OCI-LY7 (cell line): ENCODE data around the gene SEPHS2. TPM values are rescaled to one million over a fixed set of nuclear protein-coding genes. Genes with fewer than 3 reads are reported as not detected.

Source experiments
- BruUV-seq: library from RNA; stranded (reverse); fragments of 400-500 nt; replicated peaks from 2 replicates; lab custom pipeline; 2021; lab: Mats Ljungman, UMichigan
- CTCF ChIA-PET: fragments of 300-600 bp; sonication (Branson Sonifier 250); formaldehyde crosslinking; loops from one replicate; lab custom pipeline; 2022; ENCODE audit warnings: antibody characterized with exemption; ENCODE audit not compliant: unreplicated experiment; lab: Charles Lee
- POLR2A ChIA-PET: fragments of 300-600 bp; sonication (Branson Sonifier 250); formaldehyde crosslinking; loops from one replicate; lab custom pipeline; 2022; ENCODE audit warnings: antibody characterized with exemption; lab: Charles Lee
- DNase-seq: peaks from one replicate; pipeline ENCODE4 v3.0.0-alpha.2; 2015; ENCODE audit warnings: low spot score
- H2AFZ ChIP-seq: fragments of 200-600 bp; sonication (generic), shearing (Covaris generic); 2 replicates; pipeline ENCODE4 v1.6.1; 2014; ENCODE audit warnings: mild to moderate bottlenecking, antibody characterized with exemption, low read length, moderate library complexity
- H3K27ac ChIP-seq: fragments of 200-600 bp; sonication (generic); 2 replicates; pipeline ENCODE4 v1.5.1; 2014; ENCODE audit warnings: mixed run types, low read depth, mild to moderate bottlenecking, moderate library complexity, low read length, inconsistent platforms; ENCODE audit not compliant: poor library complexity, severe bottlenecking
- H3K36me3 ChIP-seq: fragments of 200-600 bp; sonication (generic); 2 replicates; pipeline ENCODE4 v1.6.1; 2014; ENCODE audit warnings: mild to moderate bottlenecking, antibody characterized with exemption, low read length, moderate library complexity, mixed read lengths; ENCODE audit not compliant: insufficient read depth
- H3K4me1 ChIP-seq: fragments of 200-600 bp; sonication (generic); 2 replicates; pipeline ENCODE4 v1.5.1; 2014; ENCODE audit warnings: mild to moderate bottlenecking, low read length; ENCODE audit not compliant: insufficient read depth, poor library complexity, severe bottlenecking
- H3K4me2 ChIP-seq: fragments of 200-600 bp; sonication (generic); 2 replicates; pipeline ENCODE4 v1.6.1; 2014; ENCODE audit warnings: mild to moderate bottlenecking, low read length
- H3K4me3 ChIP-seq: fragments of 200-600 bp; sonication (generic); 2 replicates; pipeline ENCODE4 v1.5.1; 2014; ENCODE audit warnings: mild to moderate bottlenecking, low read depth, low read length; ENCODE audit not compliant: poor library complexity, severe bottlenecking
- H3K79me2 ChIP-seq: fragments of 200-600 bp; sonication (generic); 2 replicates; pipeline ENCODE4 v1.6.1; 2016; ENCODE audit warnings: low read depth, mild to moderate bottlenecking, low read length, moderate library complexity, mixed read lengths; ENCODE audit not compliant: insufficient read depth
- H3K9me2 ChIP-seq: fragments of 200-600 bp; sonication (generic); 2 replicates; pipeline ENCODE4 v1.6.1; 2016; ENCODE audit warnings: mild to moderate bottlenecking, low read length, mixed read lengths; ENCODE audit not compliant: insufficient read depth
- H3K9me3 ChIP-seq: fragments of 200-600 bp; sonication (generic); 2 replicates; pipeline ENCODE4 v1.6.1; 2014; ENCODE audit warnings: mild to moderate bottlenecking, mixed run types, low read length, mixed read lengths
- H4K20me1 ChIP-seq: fragments of 200-600 bp; sonication (generic); 2 replicates; pipeline ENCODE4 v1.6.1; 2014; ENCODE audit warnings: mild to moderate bottlenecking, antibody characterized with exemption, low read length, moderate library complexity, mixed read lengths; ENCODE audit not compliant: insufficient read depth
- CTCF ChIP-seq: fragments of 200-600 bp; sonication (generic); conservative IDR thresholded peaks from 2 replicates; pipeline ENCODE4 v1.5.1; 2014; ENCODE audit warnings: mild to moderate bottlenecking, antibody characterized with exemption, low read length, moderate library complexity, mixed read lengths
- EZH2phosphoT487 ChIP-seq: fragments of 200-600 bp; sonication (generic); IDR thresholded peaks from 2 replicates; pipeline ENCODE4 v1.6.1; 2018; ENCODE audit warnings: low read depth, borderline replicate concordance, mild to moderate bottlenecking, mixed run types, antibody characterized with exemption, low read length, moderate library complexity, mixed read lengths
- intact Hi-C: fragments of 100-400 bp; cut with micrococcal nuclease; formaldehyde crosslinking; loops from one replicate; pipeline ENCODE4 v1.10.0; 2022; ENCODE audit not compliant: unreplicated experiment
- total RNA-seq, 2 experiments: library from RNA; depleted of rRNA in 1 of 2; stranded (reverse); fragments of >200 nt in 1 of 2; shearing (Covaris generic) in 1 of 2; gene quantifications; 2 replicates each; pipeline ENCODE4 v1.2.3, GENCODE V29; 2014 to 2022

SEPHS2 gene
- total RNA-seq, 2 experiments from 2014 or later: 14.4 to 64.2 TPM

GRCh38 chr16:30414159-30414558 is 31.5 kb downstream of the SEPHS2 start:
- peaks cover 29% of the 10 kb centered on the region for H3K4me1 ChIP-seq
- no peaks in the 10 kb centered on the region for H3K9me2 ChIP-seq
- H3K79me2 ChIP-seq: peaks cover 4% of the 10 kb centered on the region; the same call in 1 of the 2 replicates
- POLR2A ChIA-PET: no interaction called here
- H2AFZ ChIP-seq: no peak overlapping the region
- intact Hi-C loops: no loop called here
- BruUV-seq: no TSS peak
- CTCF ChIA-PET: no interaction called here
- H3K36me3 ChIP-seq: peaks cover 63% of the 10 kb centered on the region
- no peak overlapping the region for H3K4me3 ChIP-seq
- TF ChIP-seq EZH2phosphoT487: no peak
- TF ChIP-seq CTCF: no peak
- H4K20me1 ChIP-seq: no peaks in the 10 kb centered on the region
- no peak for DNase-seq
- no peaks in the 10 kb centered on the region for H3K9me3 ChIP-seq
- no peak overlapping the region for H3K27ac ChIP-seq
- no peak overlapping the region for H3K4me2 ChIP-seq

GRCh38 chr16:30413112-30413806 is 32.4 kb downstream of the SEPHS2 start:
- Histone ChIP-seq H3K4me3 (no peak overlapping the region), H3K79me2 (peaks cover 9% of the 10 kb centered on the region; the same call in 1 of the 2 replicates), H2AFZ (no peak overlapping the region), H3K27ac (no peak overlapping the region), H3K4me2 (no peak overlapping the region), H3K36me3 (peaks cover 54% of the 10 kb centered on the region), H4K20me1 (no peaks in the 10 kb centered on the region), H3K9me2 (no peaks in the 10 kb centered on the region), H3K4me1 (peaks cover 32% of the 10 kb centered on the region), H3K9me3 (no peaks in the 10 kb centered on the region)
- DNase-seq: no peak
- ChIA-PET POLR2A (interaction anchor here (0.6 kb wide), 1 partner anchor 398 kb away, joined by 3 read pairs; no protein-coding TSS in a partner anchor), CTCF (no interaction called here)
- TF ChIP-seq EZH2phosphoT487: no peak
- no peak for TF ChIP-seq CTCF
- intact Hi-C loops: no loop called here
- TSS peak; percentile 57 for BruUV-seq
